HG03139 (cell line): Measurements from ENCODE around the gene MTIF3.

ENCODE experiments used
- ATAC-seq: cut with Tn5 transposase; IDR thresholded peaks from one replicate; pipeline ENCODE4 v1.9.1; 2021; ENCODE audit not compliant: unreplicated experiment

Gene MTIF3, protein sequence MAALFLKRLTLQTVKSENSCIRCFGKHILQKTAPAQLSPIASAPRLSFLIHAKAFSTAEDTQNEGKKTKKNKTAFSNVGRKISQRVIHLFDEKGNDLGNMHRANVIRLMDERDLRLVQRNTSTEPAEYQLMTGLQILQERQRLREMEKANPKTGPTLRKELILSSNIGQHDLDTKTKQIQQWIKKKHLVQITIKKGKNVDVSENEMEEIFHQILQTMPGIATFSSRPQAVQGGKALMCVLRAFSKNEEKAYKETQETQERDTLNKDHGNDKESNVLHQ

DNA sequence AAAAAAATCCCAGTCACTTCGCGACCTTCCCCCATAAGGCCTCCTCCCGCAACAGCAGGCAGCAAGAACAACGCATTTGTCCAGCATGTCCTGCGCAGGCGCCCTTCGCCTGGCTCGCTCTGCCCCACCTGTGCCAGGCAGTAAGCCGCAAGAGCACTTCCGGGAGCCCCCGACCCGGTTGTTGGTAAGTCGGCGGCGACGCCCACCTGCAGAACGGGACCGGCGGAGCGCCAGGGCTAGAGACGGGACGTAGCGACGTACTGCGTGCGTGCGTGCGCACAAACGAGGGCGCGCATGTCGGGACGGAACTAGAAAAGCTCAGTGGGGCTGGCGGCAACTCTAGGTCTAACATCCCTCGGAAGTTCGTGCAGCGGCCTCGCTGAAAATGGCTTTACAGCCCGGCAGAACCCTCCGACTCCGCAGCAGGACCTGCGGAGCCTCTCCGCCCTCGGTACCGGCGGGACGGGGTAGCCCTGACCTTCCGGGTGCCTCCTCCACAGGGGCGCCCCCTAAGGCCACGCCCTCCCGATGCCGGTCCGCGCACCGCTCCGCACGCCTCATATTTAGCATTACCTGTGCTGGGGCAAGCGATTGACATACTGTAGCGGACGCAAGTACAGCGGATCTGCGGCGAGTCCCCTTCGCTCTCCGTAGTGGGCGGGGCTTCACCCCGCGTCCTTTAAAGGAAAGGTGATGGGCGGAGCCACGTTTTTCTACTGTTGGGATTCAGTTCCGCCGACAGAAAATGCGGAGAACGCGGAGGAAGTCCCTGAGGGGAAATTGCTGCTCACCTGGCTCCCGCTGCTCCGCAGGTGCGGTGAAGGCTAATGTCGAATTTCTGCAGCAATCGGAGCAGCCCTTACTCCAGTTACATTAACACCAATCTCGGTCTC, at the start of gene MTIF3:
Gene MTIF3, minus strand, starts transcription at position 629 of the 893 bp plus-strand sequence. CDS start 10,116 bp downstream, outside the sequence.
- peak; percentile 75 for ATAC-seq

DNA sequence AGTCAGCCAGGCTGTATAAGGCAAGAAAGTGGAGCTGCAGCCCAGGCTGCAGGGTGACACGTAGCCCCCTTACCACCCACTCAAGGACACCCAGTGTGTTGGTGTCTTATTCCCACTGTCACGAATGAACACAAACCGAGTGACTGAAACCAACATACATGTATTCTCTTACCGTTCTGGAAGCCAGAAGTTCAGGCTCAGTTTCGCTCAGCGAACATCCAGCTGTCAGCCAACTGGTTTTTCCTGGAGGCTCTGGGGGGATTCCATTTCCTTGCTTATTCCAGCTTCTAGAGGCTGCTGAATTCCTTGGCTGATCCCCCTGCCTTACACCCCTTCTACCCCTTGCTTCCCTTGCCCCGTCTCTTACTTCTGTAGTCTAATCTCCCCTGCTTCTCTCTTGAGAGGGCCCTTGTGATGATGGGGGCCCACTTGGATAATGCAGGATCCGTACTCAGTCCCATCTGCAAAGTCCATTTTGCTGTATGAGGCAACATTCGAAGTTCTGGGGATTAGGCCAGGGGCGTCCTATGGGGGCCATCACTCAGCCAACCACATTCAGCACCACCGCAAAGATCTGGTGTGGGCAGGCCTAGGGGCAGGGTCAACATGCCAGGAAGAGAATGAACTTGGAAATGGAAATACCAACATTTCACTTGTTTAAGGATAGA, 47.3 kb upstream of the MTIF3 start:
- ATAC-seq, result no peak

DNA sequence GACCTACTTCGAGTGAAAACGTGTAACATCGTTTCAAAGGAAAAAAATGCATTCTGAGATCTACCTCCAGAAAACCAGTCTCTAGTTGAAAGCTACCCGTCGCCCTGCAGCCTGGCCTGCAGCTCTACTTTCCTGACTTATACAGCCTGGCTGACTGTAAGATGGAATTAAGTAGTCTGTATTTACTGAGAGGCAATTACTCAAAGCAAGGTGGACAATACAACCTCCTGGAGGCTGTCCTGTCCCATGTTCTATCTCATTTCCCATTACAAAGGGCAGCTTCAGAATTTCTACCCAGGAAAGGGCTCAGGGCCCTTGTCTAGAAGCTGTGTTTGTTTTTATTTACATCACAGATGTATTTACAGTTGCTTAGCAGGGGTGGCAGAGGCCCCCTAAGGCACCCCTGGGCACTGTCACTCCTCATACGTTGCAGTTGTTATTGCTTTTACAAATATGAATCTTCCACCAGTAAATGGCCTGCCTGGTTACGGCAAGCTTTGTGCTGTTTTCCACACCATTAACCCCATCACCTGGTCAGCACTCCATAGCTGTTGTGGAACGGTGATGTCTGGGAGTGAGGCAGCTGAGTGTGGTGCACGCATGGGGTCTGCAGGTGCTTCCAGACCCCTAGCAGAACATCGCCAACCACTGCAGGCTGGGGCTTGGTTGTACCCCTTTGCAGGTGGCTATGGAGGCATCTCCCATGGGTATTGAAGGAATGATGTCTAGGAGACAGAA, 46.3 kb upstream of the MTIF3 start:
- no peak for ATAC-seq

DNA sequence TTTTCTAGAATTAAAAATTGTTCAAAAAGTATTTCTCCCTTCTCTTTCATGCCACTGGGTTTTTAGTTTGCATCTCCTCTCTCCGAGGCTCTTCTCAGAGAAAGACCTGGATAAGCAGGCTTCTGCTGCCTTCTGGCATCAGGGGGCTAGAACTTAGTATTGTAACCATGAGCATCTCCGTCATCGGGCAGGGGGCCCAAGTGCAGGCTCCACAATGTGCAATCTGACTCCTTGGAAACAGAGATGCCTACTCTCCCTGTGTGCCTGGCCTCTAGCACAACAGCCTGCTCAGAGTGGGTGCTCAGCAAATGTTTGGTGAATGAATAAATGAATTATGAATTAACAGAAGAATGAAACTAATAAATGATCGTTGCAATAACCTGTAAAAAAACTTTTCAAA, 45.6 kb upstream of the MTIF3 start:
- ATAC-seq, result no peak

DNA sequence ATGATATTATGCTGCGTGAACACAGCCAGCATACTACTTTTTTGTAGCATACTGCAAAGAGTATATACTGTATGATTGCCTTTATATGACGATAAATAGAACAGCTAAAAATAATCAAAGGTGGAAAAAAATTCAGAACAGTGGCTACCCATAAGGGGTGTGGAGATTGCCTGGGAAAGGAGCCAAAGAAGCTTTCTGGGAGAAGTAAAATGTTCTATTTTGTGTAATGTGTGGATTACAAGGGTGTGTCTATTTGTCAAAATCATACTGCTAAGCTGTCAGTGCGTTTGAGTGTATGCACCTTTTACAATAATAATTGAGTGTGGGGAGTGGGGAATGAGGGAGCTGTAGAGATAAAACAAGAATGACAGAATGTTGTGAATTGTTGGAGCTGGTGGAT, 45.2 kb upstream of the MTIF3 start:
- no peak for ATAC-seq

DNA sequence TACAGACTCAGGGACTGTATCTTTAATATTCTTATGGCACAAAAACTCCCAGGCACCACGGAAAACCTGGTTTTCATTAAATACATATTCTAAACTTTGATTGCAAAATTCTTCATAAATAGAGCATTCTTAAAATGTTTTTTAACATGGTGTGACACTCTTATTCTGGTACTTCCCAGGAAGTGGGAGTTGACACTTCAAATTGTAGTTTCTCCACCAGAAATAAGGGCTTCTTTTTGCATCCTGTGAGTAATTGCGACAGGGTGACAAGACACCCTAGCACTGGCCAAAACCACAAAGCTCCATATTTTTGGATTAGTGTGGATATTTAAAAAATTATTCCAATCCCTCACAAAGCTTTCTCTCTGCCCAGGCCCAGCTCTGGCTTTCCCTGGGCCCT, 43.6 kb upstream of the MTIF3 start:
- ATAC-seq, result no peak

DNA sequence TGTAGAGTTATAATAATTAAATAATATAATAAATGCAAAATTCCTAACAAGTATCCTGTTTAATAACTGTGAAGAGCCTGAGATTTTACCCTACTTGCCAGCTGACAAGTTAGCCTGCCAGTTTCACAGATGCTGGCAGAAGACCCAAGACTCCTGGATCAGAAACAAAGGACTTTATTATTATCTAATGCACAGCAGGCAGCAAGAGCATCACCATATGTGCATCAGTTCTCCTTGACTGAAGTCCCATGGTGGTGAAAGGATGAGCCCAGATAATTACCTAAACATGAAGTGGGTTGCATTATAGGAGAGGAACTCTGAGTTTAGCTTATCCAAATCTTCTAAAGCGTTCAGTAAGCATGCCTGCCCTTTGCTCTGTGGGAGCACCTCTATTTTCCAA, 39.1 kb upstream of the MTIF3 start:
- ATAC-seq, result no peak

DNA sequence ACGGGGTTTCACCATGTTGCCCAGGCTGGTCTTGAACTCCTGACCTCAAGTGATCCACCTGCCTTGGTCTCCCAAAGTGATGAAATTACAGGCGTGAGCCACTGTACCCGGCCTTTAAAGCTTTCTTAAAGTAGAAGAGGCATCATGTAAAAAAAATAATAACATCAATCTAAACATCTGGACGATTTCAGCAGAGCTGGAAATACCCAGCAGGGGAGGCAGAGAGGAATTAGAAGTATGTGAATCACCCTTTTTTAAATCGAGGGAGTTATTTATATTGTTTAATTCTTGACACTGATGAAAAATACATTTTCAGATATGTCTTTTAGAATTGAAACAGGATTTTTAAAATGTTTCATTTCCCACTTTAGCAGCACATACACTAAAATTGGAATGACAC, 37.4 kb upstream of the MTIF3 start:
- ATAC-seq, result no peak

DNA sequence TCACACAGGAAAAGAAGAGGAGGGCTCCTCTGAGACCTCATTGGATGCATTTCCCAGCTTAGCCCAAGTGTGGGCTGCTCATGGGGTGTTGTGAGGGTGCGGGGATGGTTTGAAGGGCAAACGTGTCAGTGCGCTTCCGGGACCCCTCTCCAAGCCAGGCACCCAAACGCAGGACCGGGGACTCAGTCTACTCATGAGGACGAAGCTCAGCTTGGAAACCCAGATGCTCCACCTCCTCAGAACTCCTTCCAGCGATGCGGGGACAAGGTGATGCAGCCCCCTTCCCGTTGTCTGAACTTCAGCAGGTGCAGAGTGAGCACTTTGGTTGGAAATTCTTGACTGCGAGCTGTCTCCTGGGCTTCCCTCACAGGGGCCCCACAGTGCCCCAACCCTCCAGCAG, 33.1 kb upstream of the MTIF3 start:
- ATAC-seq, result no peak

DNA sequence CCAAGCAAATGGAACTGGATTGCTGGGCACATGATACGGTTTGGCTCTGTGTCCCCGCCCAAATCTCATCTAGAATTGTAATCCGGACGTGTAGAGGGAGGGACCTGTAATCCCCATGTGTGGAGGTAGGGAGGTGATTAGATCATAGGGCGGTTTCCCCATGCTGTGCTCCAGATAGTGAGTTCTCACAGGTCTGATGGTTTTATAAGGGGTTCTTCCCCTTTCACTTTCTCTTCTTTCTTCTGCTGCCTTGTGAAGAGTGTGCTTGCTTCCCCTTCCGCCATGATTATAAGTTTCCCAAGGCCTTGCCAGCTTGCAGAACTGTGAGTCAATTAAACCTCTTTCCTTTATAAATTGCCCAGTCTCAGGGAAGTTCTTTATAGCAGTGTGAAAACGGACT, 32.6 kb upstream of the MTIF3 start:
- peak; percentile 94 for ATAC-seq

DNA sequence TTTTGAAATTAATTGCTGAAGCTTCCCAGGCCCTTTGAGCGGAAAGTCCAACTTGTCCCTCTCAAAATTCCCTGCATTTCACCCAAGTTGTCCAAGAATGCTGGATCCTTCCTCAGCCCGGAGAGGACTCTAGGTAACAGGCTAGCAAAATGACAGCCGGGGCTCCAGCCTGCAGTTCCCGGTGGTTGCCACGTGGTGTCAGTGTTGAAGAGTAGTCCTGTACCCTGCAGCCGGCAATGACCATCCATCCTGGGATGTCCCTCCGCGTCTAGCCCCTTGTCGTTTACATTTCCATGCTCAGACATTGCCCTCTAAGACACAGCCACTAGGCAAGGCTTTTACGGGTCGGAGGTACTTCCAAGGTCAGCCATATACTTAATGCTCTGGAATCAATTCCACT, 31.4 kb upstream of the MTIF3 start:
- no peak for ATAC-seq

DNA sequence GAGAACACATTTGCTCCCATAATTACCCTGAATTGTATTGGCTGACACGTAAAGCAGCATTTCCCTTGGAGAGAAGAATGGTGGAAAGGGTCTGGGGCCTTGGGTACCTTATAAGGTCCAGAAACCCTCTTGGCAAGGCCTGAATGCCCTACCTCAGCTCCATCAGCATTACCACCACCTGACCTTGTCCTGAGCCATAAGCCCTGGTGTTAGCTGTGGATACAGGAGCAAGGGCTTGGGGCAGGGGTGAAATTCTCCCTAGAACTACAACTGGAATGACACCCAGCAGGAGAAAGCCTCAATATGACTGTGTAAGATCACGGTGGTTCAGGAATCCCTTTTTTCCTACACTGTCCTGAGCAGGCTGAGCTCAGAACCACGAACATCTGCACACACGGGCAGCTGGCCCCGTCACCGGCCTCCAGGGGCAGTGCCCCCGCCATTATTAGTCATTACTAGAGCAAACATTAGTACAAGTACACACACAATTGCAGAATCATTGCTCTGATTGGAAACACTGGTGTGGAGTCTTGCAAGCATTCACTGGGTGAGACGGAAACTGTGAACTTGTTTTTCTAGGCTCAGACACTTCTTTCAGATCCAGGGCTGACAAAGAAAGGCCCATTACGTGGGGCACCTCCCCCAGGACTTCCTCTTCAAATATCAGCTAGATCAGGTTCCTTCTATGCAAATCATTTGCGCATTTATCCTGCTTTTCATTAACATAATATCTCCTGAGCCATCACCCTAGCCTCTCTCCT, 26.8 kb upstream of the MTIF3 start:
- no peak for ATAC-seq

DNA sequence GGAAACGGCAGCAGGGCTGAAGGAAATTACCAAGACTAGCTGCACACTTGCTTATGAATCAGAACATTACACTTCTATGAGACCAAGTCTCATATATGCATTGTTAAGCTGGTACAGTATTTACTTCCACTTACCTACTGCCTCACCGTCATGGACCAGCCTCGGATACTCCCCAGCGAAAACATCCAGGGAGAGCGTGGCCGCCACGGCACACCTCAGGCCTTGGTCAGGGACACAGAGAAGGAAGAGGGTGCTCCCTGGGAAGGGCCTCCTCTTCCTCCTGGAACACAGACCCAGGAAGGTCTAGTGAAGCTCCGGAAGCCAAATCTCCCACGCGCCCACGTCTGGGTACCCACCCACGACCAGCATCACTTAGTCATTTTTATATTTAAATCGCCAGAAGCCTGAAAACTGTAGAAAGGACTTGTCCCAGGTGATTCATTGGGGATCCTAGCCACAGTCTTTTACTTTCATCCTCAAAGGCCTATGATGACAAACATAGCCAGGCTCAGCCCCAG, 24.4 kb upstream of the MTIF3 start:
- no peak for ATAC-seq

DNA sequence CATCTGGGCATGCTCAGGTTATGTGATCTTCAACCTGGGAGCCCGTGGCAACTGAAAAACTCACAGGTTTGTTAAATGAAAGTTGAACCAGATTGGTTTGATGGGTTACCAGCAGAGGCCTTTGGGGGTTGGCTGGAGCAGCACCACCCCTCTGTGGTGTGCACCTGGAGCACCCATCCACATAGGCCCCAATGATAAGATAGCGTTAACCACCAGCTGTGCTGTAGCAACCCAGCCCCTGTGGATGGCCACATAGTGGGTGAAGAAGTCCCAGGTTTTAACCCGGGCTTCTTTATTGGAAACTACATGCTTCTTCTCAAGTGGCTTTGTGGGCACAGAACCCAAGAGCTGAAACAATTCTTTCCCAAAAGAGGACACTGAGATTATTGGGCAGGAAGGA, 22.6 kb upstream of the MTIF3 start:
- ATAC-seq, result no peak

DNA sequence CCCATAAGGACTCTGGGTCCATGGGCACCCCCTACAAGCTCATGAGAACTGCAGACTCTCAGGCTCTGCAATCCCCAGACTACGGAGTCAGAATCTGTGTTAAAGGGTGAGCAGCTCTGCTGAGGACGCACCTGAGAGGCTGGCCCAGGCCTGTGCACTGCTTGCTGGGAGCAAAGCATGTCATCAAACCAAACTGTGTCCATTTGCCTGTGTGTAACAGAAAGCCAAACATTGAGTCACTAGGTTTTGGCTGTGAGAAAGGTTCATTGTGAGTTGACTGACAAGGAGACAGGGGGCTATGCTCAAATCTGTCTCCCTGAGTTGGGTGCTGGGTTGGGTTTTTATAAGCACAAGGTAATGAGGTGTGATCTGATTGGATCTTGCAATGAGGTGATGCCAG, 22.1 kb upstream of the MTIF3 start:
- ATAC-seq, result no peak

DNA sequence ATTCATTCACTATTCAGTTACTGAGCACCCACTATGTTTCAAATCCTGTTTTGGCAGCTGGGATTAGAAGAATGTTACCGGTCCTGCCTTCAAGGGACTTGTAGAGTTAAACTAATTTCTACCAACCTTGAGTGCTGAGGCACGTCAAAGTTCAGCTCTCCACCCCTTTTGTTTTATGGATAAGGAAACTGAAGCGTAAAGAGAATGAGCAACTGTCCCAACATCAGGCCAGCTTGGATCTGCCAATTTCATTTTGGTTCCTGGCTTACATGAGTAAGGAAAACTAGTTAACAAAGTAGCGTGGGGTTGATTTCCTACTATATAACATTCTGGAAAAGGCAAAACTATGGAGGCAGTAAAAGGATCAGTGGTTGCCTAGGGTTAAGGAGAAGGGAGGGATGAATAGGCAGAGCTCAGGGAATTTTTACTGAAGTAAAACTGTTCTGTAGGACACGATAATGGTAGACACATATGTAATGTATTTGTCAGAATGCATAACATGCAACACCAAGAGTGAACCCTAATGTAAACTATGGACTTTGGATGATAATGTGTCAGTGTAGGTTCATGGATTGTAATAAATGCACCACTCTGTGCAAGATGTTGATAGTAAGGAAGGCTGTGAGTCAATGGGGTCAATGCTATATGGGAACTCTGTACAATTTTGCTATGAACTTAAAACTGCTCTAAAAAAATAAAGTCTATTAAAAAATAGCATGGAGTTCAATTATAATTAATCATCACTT, 19.9 kb upstream of the MTIF3 start:
- no peak for ATAC-seq

DNA sequence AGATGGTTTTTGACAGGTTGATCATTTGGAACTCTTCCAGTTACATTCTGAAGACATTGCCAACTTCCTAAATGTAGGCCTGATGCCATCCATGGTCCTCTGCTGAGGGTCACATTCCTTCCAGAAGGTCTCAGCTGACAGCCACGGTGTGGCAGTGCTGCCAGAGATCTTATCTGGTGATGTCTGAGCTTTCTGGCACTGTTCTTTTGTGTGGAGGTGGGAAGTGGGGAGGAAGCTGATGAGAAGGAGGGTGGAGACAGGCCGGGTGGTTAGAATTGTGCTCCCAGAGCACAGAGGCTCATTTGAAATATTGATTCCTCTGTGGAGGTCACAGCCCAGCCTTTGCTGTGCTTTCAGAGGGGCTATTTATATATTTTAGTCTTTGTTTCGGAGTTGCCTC, 16.1 kb upstream of the MTIF3 start:
- ATAC-seq, result no peak

DNA sequence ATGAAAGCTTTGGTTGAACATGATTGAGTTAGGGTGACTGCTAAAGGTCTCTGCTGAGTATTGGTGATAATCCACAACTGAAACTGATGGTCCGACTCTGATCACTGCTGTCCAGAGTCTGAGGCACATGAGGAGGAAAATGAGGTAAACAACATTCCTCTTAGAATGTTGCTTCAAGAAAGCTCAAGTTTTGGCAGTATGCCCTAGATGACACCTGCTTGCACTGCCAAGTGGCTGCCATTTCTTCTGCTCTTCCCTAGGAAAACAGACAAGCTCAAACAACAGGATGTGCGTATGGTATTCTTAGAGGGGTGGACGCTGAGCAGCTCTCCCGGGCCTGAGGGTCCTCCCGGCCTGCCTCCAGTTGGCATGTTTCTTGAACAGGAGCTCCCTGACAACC, 15.2 kb upstream of the MTIF3 start:
- ATAC-seq, result no peak

DNA sequence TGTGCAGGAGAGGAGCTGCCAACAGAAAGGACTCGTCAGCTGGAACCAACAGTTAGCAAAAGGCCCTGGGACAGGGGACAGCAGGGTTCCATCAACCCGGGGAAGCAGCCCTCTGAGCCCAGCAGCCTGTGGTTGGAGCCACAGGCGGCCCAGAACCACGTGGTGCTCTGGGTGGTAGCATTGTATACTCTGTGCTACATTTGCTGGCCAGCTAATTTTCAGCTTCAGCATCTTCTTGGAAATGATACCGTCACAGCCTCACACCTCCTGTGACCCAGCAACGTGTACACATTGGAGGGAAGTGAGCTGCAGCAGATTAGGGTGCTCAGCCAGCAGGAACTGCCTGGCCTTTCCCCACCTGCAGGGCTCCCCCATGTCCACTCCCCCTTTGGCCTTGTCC, 13.1 kb upstream of the MTIF3 start:
- no peak for ATAC-seq
